Hepatocyte (in vitro differentiated cells): ENCODE measurements around the gene DPPA3.

Experiments used
- CTCF ChIP-seq: fragments of 200-600 bp; sonication (generic); IDR thresholded peaks from 2 replicates; pipeline ENCODE4 v1.5.1; 2016; ENCODE audit warnings: antibody characterized with exemption, mild to moderate bottlenecking; ENCODE audit not compliant: poor library complexity
- EZH2 ChIP-seq: fragments of 200-600 bp; sonication (generic); IDR thresholded peaks from 2 replicates; pipeline ENCODE4 v1.6.1; 2016; ENCODE audit warnings: antibody characterized with exemption, mild to moderate bottlenecking, borderline replicate concordance

- TF ChIP-seq EZH2 (no peak), CTCF (no peak)
Measured at GRCh38 chr12:7712841-7713442, 1.7 kb downstream of the DPPA3 start.
